Tibial nerve (tissue), 4 donors: ENCODE measurements around the gene SH3RF2. TPM values are rescaled to one million over a fixed set of nuclear protein-coding genes. Genes with fewer than 3 reads are reported as not detected.
"Not testable (repeated sequence)": the region's sequence is repeated elsewhere in the genome, so short reads cannot be mapped to it uniquely, and the experiment has no call there.

Experiments used
- DNase-seq, 2 donors: peaks; one replicate each; pipeline ENCODE4 v3.0.0-alpha.2; 2019; ENCODE audit warnings: low spot score in 2 of 2
- H3K27ac ChIP-seq, 4 donors: fragments of 200-600 bp; sonication (generic) in 3 of 4; one replicate each; pipeline ENCODE4 v1.5.1; 2017 to 2019; ENCODE audit warnings: mild to moderate bottlenecking in 1 of 4
- H3K27me3 ChIP-seq, 2 donors: fragments of 200-600 bp; sonication (generic) in 1 of 2; one replicate each; pipeline versions ENCODE4 v1.5.1 to v1.6.0; 2017 to 2019
- H3K36me3 ChIP-seq, 3 donors: fragments of 200-600 bp; sonication (generic); one replicate each; pipeline ENCODE4 v1.5.1; 2018 to 2019
- H3K4me1 ChIP-seq, 4 donors: fragments of 200-600 bp; sonication (generic) in 3 of 4; one replicate each; pipeline ENCODE4 v1.5.1; 2017 to 2019
- H3K4me3 ChIP-seq, 4 donors: fragments of 200-600 bp; sonication (generic) in 3 of 4; one replicate each; pipeline ENCODE4 v1.5.1; 2017 to 2019; ENCODE audit warnings: mild to moderate bottlenecking in 1 of 4, moderate library complexity in 1 of 4
- H3K9me3 ChIP-seq, 4 donors: fragments of 200-600 bp; sonication (generic) in 3 of 4; one replicate each; pipeline ENCODE4 v1.5.1; 2017 to 2019
- CTCF ChIP-seq, 5 experiments: fragments of 200-600 bp in 3 of 5; fragments of 450-650 bp in 2 of 5; sonication (generic) in 3 of 5; IDR thresholded peaks; one replicate each; pipeline ENCODE4 v1.5.1; 2016 to 2019; ENCODE audit warnings: antibody characterized with exemption in 5 of 5, mild to moderate bottlenecking in 3 of 5, moderate library complexity in 2 of 5
- EP300 ChIP-seq, 2 donors: sonication (generic); formaldehyde crosslinking; IDR thresholded peaks; one replicate each; pipeline ENCODE4 v1.6.1; 2017; ENCODE audit warnings: antibody characterized with exemption in 2 of 2, mild to moderate bottlenecking in 1 of 2
- POLR2A ChIP-seq, 2 donors: fragments of 450-650 bp; IDR thresholded peaks; one replicate each; pipeline ENCODE4 v1.6.1; 2017; ENCODE audit warnings: antibody characterized with exemption in 2 of 2, mild to moderate bottlenecking in 2 of 2, moderate library complexity in 2 of 2
- whole genome bisulfite sequencing, 2 donors: methylation state at CpG; one replicate each; pipeline ENCODE4 v1.1.5; 2018; 5-methylcytosine and 5-hydroxymethylcytosine counted together
- total RNA-seq, 4 donors: library from RNA; depleted of rRNA; stranded (reverse); fragments of >200 nt; gene quantifications; one replicate each; pipeline ENCODE4 v1.1.0, GENCODE V29; 2016

SH3RF2 gene
- total RNA-seq, 4 donors from 2014 or later, result 1.0 to 5.1 (median 2.0) TPM

DNA sequence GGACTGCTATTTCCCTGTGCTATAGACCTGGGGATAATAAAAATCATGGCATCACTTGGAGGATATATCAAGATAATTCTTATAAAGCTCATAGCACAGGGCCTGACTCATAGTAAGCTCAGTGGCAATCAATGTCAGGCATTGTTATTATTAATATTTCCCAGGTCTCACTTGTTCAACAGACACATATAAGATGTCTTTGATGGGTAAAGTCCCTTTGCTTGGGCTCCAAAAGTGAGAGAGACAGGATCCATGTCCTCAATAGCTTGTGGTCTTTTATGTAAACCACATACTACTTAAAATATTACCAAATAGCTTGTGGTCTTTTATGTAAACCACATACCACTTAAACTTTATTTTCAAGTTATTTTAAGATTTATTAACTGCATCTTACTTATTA lies 11.2 kb downstream of the SH3RF2 start:
- TF ChIP-seq EP300 (IDR thresholded peaks at IDR 0.05), result no peak
- no peaks in the 10 kb centered on the region for H3K9me3 ChIP-seq
- H3K27ac ChIP-seq, result no peak overlapping the region
- H3K36me3 ChIP-seq, result no peaks in the 10 kb centered on the region
- DNase-seq, result no peak
- H3K4me1 ChIP-seq, result no peaks in the 10 kb centered on the region
- no peak overlapping the region for H3K4me3 ChIP-seq
- no peaks in the 10 kb centered on the region for H3K27me3 ChIP-seq

- Histone ChIP-seq H3K4me1 (no peaks in the 10 kb centered on the region), H3K9me3 (no peaks in the 10 kb centered on the region), H3K27me3 (no peaks in the 10 kb centered on the region)
Measured at GRCh38 chr5:145948047-145948446, 11.7 kb downstream of the SH3RF2 start.

GRCh38 chr5:145948921-145949320 lies 12.5 kb downstream of the SH3RF2 start:
- whole genome bisulfite sequencing, 2 donors, result 82 to 89% methylated on average over 6 of the region's 6 CpGs
- no peaks in the 10 kb centered on the region for H3K36me3 ChIP-seq
- no peak for DNase-seq
- no peaks in the 10 kb centered on the region for H3K27me3 ChIP-seq
- H3K4me1 ChIP-seq, result no peaks in the 10 kb centered on the region
- H3K4me3 ChIP-seq, result no peak overlapping the region
- H3K9me3 ChIP-seq, result no peaks in the 10 kb centered on the region
- H3K27ac ChIP-seq, result no peak overlapping the region
- no peak for TF ChIP-seq POLR2A (IDR thresholded peaks at IDR 0.05)

More at GRCh38 chr5:145948047-145948446, 11.7 kb downstream of the SH3RF2 start:
- Histone ChIP-seq H3K36me3 (no peaks in the 10 kb centered on the region), H3K4me3 (no peak overlapping the region), H3K27ac (no peak overlapping the region)
- WGBS, 2 donors, result 93 to 95% methylated on average over 3 of the region's 3 CpGs
- TF ChIP-seq CTCF (IDR thresholded peaks at IDR 0.05) (no peak), POLR2A (IDR thresholded peaks at IDR 0.05) (no peak), EP300 (IDR thresholded peaks at IDR 0.05) (no peak)
- DNase-seq, result no peak

DNA sequence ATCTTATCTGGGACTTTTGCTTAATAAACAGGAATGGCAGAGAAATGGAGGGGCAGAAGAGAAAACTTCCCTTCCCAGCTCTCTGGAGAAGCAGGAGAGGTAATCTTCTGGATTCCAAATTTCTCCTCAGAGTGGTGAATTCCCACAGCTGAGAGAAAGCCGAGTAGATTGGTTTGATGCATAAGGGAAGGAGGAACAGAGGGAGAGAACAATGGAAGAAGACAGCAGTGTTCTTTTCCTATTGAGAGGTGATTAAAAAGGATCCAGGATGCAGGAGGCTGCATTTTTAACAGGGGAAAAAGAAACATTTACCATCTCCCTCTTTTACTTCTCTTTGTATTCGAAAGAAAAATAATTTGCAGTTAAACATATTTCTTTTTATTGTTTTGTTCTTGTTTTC lies 13.1 kb downstream of the SH3RF2 start:
- TF ChIP-seq POLR2A (IDR thresholded peaks at IDR 0.05), result no peak
- TF ChIP-seq EP300 (IDR thresholded peaks at IDR 0.05), result no peak
- no peak for TF ChIP-seq CTCF (IDR thresholded peaks at IDR 0.05)
- no peaks in the 10 kb centered on the region for H3K4me1 ChIP-seq
- H3K36me3 ChIP-seq, result no peaks in the 10 kb centered on the region
- H3K9me3 ChIP-seq, result no peaks in the 10 kb centered on the region
- WGBS, 2 donors, result 42 to 63% methylated on average over 2 of the region's 2 CpGs
- no peaks in the 10 kb centered on the region for H3K27me3 ChIP-seq
- H3K27ac ChIP-seq, result no peak overlapping the region
- H3K4me3 ChIP-seq, result no peak overlapping the region
- DNase-seq, result no peak

GRCh38 chr5:145951071-145951470 lies 14.7 kb downstream of the SH3RF2 start:
- 75 to 78% methylated on average over 3 of the region's 3 CpGs for WGBS, 2 donors
- H3K36me3 ChIP-seq, result no peaks in the 10 kb centered on the region
- TF ChIP-seq POLR2A (IDR thresholded peaks at IDR 0.05) (no peak), CTCF (IDR thresholded peaks at IDR 0.05) (no peak), EP300 (IDR thresholded peaks at IDR 0.05) (no peak)
- H3K4me3 ChIP-seq, result no peak overlapping the region
- no peak for DNase-seq
- no peaks in the 10 kb centered on the region for H3K4me1 ChIP-seq
- no peaks in the 10 kb centered on the region for H3K9me3 ChIP-seq
- H3K27ac ChIP-seq, result no peak overlapping the region
- H3K27me3 ChIP-seq, result no peaks in the 10 kb centered on the region

- no peaks in the 10 kb centered on the region for H3K27me3 ChIP-seq
- H3K27ac ChIP-seq, result no peak overlapping the region
- WGBS, 2 donors, result 66 to 71% methylated on average over 2 of the region's 2 CpGs
- DNase-seq, result no peak
- TF ChIP-seq EP300 (IDR thresholded peaks at IDR 0.05), result no peak
- no peak for TF ChIP-seq CTCF (IDR thresholded peaks at IDR 0.05)
- TF ChIP-seq POLR2A (IDR thresholded peaks at IDR 0.05), result no peak
- H3K4me3 ChIP-seq, result no peak overlapping the region
- no peaks in the 10 kb centered on the region for H3K4me1 ChIP-seq
- no peaks in the 10 kb centered on the region for H3K9me3 ChIP-seq
- H3K36me3 ChIP-seq, result no peaks in the 10 kb centered on the region
Measured at GRCh38 chr5:145953202-145953601, 16.8 kb downstream of the SH3RF2 start.

GRCh38 chr5:145954140-145954539 lies 17.8 kb downstream of the SH3RF2 start:
- not testable (repeated sequence) for H3K36me3 ChIP-seq, H3K27me3 ChIP-seq, DNase-seq, H3K4me3 ChIP-seq, H3K9me3 ChIP-seq, H3K27ac ChIP-seq, H3K4me1 ChIP-seq
- 79 to 93% methylated on average over 3 of the region's 3 CpGs for WGBS, 2 donors
